B cell (primary cell): Measurements from ENCODE around the gene INSYN2A.

Source experiments
- EZH2 ChIP-seq: IDR thresholded peaks from 2 replicates; pipeline ENCODE4 v1.6.1; 2012; ENCODE audit warnings: borderline replicate concordance, low read depth, mild to moderate bottlenecking, moderate library complexity, low read length; ENCODE audit not compliant: insufficient read depth, poor library complexity, severe bottlenecking
- TF ChIP-seq, protein P1 (sequence below): fragments of 200-600 bp; IDR thresholded peaks from one replicate; pipeline ENCODE4 v1.8.0; 2022; ENCODE audit warnings: antibody characterized with exemption, mild to moderate bottlenecking

DNA sequence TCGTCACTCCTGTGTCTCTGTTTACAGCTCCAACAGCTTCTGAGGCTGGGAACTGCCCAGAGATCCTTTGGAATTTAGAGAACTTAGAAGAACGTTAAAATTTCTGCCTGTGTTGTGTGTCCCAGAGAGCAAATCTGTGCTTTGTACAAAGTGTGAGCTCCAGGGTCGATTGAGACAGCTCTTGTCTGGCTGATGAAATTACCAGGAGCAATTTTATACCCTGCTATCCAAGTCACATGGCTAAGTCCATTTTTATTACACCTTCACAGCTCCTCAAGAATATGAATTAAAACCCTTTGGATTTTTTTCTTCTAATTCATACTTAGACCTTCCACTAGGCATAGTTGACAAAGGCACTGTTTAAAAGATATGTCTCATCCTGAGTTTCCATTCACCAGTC lies 46.5 kb upstream of the INSYN2A start:
- TF ChIP-seq, protein P1, sequence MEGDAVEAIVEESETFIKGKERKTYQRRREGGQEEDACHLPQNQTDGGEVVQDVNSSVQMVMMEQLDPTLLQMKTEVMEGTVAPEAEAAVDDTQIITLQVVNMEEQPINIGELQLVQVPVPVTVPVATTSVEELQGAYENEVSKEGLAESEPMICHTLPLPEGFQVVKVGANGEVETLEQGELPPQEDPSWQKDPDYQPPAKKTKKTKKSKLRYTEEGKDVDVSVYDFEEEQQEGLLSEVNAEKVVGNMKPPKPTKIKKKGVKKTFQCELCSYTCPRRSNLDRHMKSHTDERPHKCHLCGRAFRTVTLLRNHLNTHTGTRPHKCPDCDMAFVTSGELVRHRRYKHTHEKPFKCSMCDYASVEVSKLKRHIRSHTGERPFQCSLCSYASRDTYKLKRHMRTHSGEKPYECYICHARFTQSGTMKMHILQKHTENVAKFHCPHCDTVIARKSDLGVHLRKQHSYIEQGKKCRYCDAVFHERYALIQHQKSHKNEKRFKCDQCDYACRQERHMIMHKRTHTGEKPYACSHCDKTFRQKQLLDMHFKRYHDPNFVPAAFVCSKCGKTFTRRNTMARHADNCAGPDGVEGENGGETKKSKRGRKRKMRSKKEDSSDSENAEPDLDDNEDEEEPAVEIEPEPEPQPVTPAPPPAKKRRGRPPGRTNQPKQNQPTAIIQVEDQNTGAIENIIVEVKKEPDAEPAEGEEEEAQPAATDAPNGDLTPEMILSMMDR: no peak
- TF ChIP-seq EZH2: no peak
